Fibroblast of lung (primary cell): ENCODE results near the gene CCDC69. TPM values are rescaled to one million over a fixed set of nuclear protein-coding genes. Genes with fewer than 3 reads are reported as not detected.
A peak's percentile ranks its signal among the peaks of the same experiment; 100 is the strongest.

Experiments used
- DNase-seq, 2 donors: peaks; one replicate each; pipeline versions ENCODE4 v3.0.0 to v3.0.0-alpha.2; 2010; ENCODE audit warnings: low read depth in 2 of 2
- H2AFZ ChIP-seq: 2 replicates; pipeline ENCODE4 v1.5.1; 2012; ENCODE audit warnings: low read length, control low read depth, inconsistent platforms
- H3K27ac ChIP-seq: 2 replicates; pipeline ENCODE4 v1.5.1; 2011; ENCODE audit warnings: low read length, control low read depth; ENCODE audit not compliant: insufficient read depth
- H3K27me3 ChIP-seq: 2 replicates; pipeline ENCODE4 v1.5.1; 2011; ENCODE audit warnings: mild to moderate bottlenecking, low read length; ENCODE audit not compliant: control insufficient read depth, insufficient read depth
- H3K36me3 ChIP-seq: 2 replicates; pipeline ENCODE4 v1.5.1; 2011; ENCODE audit warnings: low read length; ENCODE audit not compliant: control insufficient read depth, insufficient read depth
- H3K4me1 ChIP-seq: 2 replicates; pipeline ENCODE4 v1.5.1; 2011; ENCODE audit warnings: low read length; ENCODE audit not compliant: control insufficient read depth, insufficient read depth; ENCODE audit errors: extremely low read depth
- H3K4me2 ChIP-seq: 2 replicates; pipeline ENCODE4 v1.5.1; 2011; ENCODE audit warnings: low read length, control low read depth; ENCODE audit not compliant: insufficient read depth; ENCODE audit errors: extremely low read depth
- H3K4me3 ChIP-seq, 4 experiments: fragments of 200-600 bp in 1 of 4; sonication (generic) in 1 of 4; replicated peaks in 1 of 4; 2 replicates each; pipeline ENCODE4 v1.5.1; 2011 to 2016; ENCODE audit warnings: low read length in 4 of 4, low read depth in 3 of 4, mild to moderate bottlenecking in 3 of 4, control low read depth in 2 of 4, inconsistent platforms in 1 of 4, mixed read lengths in 1 of 4; ENCODE audit not compliant: insufficient read depth in 1 of 4; ENCODE audit errors: control extremely low read depth in 1 of 4
- H3K79me2 ChIP-seq: 2 replicates; pipeline ENCODE4 v1.5.1; 2012; ENCODE audit warnings: mild to moderate bottlenecking, low read length, inconsistent platforms; ENCODE audit not compliant: control insufficient read depth, insufficient read depth
- H3K9ac ChIP-seq: 2 replicates; pipeline ENCODE4 v1.5.1; 2011; ENCODE audit warnings: mild to moderate bottlenecking, low read length, control low read depth; ENCODE audit not compliant: insufficient read depth
- H3K9me3 ChIP-seq: 2 replicates; pipeline ENCODE4 v1.5.1; 2012; ENCODE audit warnings: low read depth, low read length; ENCODE audit not compliant: control insufficient read depth, insufficient read depth
- H4K20me1 ChIP-seq: 2 replicates; pipeline ENCODE4 v1.5.1; 2011; ENCODE audit warnings: low read length; ENCODE audit not compliant: control insufficient read depth, insufficient read depth; ENCODE audit errors: extremely low read depth
- CTCF ChIP-seq, 2 donors: IDR thresholded peaks in 1 of 2; conservative IDR thresholded peaks in 1 of 2; 1 replicate in 1 of 2; 2 replicates in 1 of 2; pipeline ENCODE4 v1.5.1; 2011 to 2012; ENCODE audit warnings: low read length in 2 of 2, control low read depth in 1 of 2, inconsistent platforms in 1 of 2, low read depth in 1 of 2, mild to moderate bottlenecking in 1 of 2
- EZH2 ChIP-seq: IDR thresholded peaks from 2 replicates; pipeline ENCODE4 v1.5.1; 2012; ENCODE audit warnings: low read length, control low read depth, mild to moderate bottlenecking; ENCODE audit errors: missing control alignments
- polyA plus RNA-seq, 2 donors: library from polyadenylated mRNA; depleted of rRNA in 1 of 2; stranded (reverse) in 1 of 2; unstranded in 1 of 2; fragments of >200 nt; gene quantifications; 2 replicates each; pipeline ENCODE4 v1.2.1, GENCODE V29; 2011 to 2012; ENCODE audit warnings: missing spikeins in 1 of 2
- total RNA-seq: library from RNA; depleted of rRNA; stranded (reverse); fragments of >200 nt; gene quantifications from 2 replicates; pipeline ENCODE4 v1.2.1, GENCODE V29; 2014

The CCDC69 gene
- total and polyA plus RNA-seq, 2 donors (not counting 1 experiment from before 2014, with no cell fraction given) = 1.5 to 4.0 TPM

GRCh38 chr5:151196556-151197290 lies 27.2 kb downstream of the CCDC69 start:
- Histone ChIP-seq H3K4me3 (no peak overlapping the region), H2AFZ (no peak overlapping the region), H3K36me3 (no peaks in the 10 kb centered on the region), H3K4me1 (no peaks in the 10 kb centered on the region), H3K9me3 (no peaks in the 10 kb centered on the region), H3K9ac (no peak overlapping the region), H3K79me2 (no peaks in the 10 kb centered on the region), H3K4me2 (no peak overlapping the region), H3K27me3 (no peaks in the 10 kb centered on the region), H4K20me1 (no peaks in the 10 kb centered on the region), H3K27ac (no peak overlapping the region)
- TF ChIP-seq EZH2 (no peak), CTCF (conservative IDR thresholded peaks at IDR 0.05 in 1 of 2, IDR thresholded peaks at IDR 0.05 in 1 of 2; ENCODE audit: low read depth in 1 of 2, low read length in 2 of 2) (no peak)
- no peak for DNase-seq

GRCh38 chr5:151195622-151196021 lies 28.3 kb downstream of the CCDC69 start:
- no peak for TF ChIP-seq CTCF (conservative IDR thresholded peaks at IDR 0.05 in 1 of 2, IDR thresholded peaks at IDR 0.05 in 1 of 2; ENCODE audit: low read depth in 1 of 2, low read length in 2 of 2)
- TF ChIP-seq EZH2 = no peak
- no peaks in the 10 kb centered on the region for H3K4me1 ChIP-seq
- H3K4me3 ChIP-seq = no peak overlapping the region
- H3K4me2 ChIP-seq = no peak overlapping the region
- no peaks in the 10 kb centered on the region for H3K9me3 ChIP-seq
- H2AFZ ChIP-seq = no peak overlapping the region
- H3K9ac ChIP-seq = no peak overlapping the region
- DNase-seq = peak in 1 of 2 donors; percentile 91
- no peaks in the 10 kb centered on the region for H4K20me1 ChIP-seq
- no peaks in the 10 kb centered on the region for H3K79me2 ChIP-seq
- no peaks in the 10 kb centered on the region for H3K36me3 ChIP-seq
- H3K27ac ChIP-seq = no peak overlapping the region
- no peaks in the 10 kb centered on the region for H3K27me3 ChIP-seq

GRCh38 chr5:151192626-151193025 lies 31.3 kb downstream of the CCDC69 start:
- no peak overlapping the region for H3K9ac ChIP-seq
- no peaks in the 10 kb centered on the region for H3K36me3 ChIP-seq
- H3K27me3 ChIP-seq = no peaks in the 10 kb centered on the region
- H2AFZ ChIP-seq = no peak overlapping the region
- DNase-seq = no peak
- no peaks in the 10 kb centered on the region for H3K79me2 ChIP-seq
- H3K9me3 ChIP-seq = no peaks in the 10 kb centered on the region
- no peaks in the 10 kb centered on the region for H3K4me1 ChIP-seq
- H3K4me3 ChIP-seq = no peak overlapping the region
- TF ChIP-seq EZH2 (no peak), CTCF (conservative IDR thresholded peaks at IDR 0.05 in 1 of 2, IDR thresholded peaks at IDR 0.05 in 1 of 2; ENCODE audit: low read depth in 1 of 2, low read length in 2 of 2) (no peak)
- no peaks in the 10 kb centered on the region for H4K20me1 ChIP-seq
- H3K4me2 ChIP-seq = no peak overlapping the region
- H3K27ac ChIP-seq = no peak overlapping the region
